Neural crest cell (in vitro differentiated cells): ENCODE measurements around the gene DLGAP4. TPM values are rescaled to one million over a fixed set of nuclear protein-coding genes. Genes with fewer than 3 reads are reported as not detected.

Source experiments
- DNase-seq: peaks from one replicate; pipeline ENCODE4 v3.0.0; 2021; ENCODE audit warnings: low read depth, mixed read lengths, low spot score
- H3K27ac Mint-ChIP-seq: one replicate; pipeline ENCODE4 v1.8.0; 2021; ENCODE audit warnings: mild to moderate bottlenecking, mixed read lengths; ENCODE audit not compliant: unreplicated experiment
- H3K27me3 Mint-ChIP-seq: 2 replicates; pipeline ENCODE4 v1.8.0; 2021; ENCODE audit warnings: low read depth, mild to moderate bottlenecking, mixed read lengths
- H3K36me3 Mint-ChIP-seq: 2 replicates; pipeline ENCODE4 v1.8.0; 2021; ENCODE audit warnings: low read depth, mild to moderate bottlenecking, mixed read lengths
- H3K4me1 Mint-ChIP-seq: 2 replicates; pipeline ENCODE4 v1.8.0; 2021; ENCODE audit warnings: mixed read lengths
- H3K4me3 Mint-ChIP-seq: one replicate; pipeline ENCODE4 v1.8.0; 2021; ENCODE audit warnings: mild to moderate bottlenecking, mixed read lengths
- H3K9me3 Mint-ChIP-seq: 2 replicates; pipeline ENCODE4 v1.8.0; 2021; ENCODE audit warnings: mixed read lengths
- CTCF ChIP-seq: fragments of 200-600 bp; sonication (generic); conservative IDR thresholded peaks from 2 replicates; pipeline ENCODE4 v1.5.0; 2021; ENCODE audit warnings: antibody characterized with exemption, mild to moderate bottlenecking
- total RNA-seq: library from RNA; stranded (reverse); gene quantifications from 2 replicates; pipeline ENCODE4 v1.2.1, GENCODE V29; 2021

DLGAP4 gene
- total RNA-seq, 1 donor from 2014 or later: 95.6 TPM

GRCh38 chr20:36404435-36404978 is 98.4 kb downstream of the DLGAP4 start:
- no peak for TF ChIP-seq CTCF
- no peaks in the 10 kb centered on the region for H3K9me3 Mint-ChIP-seq
- no peak for DNase-seq
- H3K4me3 Mint-ChIP-seq: no peak overlapping the region
- no peak overlapping the region for H3K27ac Mint-ChIP-seq
- peaks cover 22% of the 10 kb centered on the region for H3K27me3 Mint-ChIP-seq
- H3K4me1 Mint-ChIP-seq: peaks cover 7% of the 10 kb centered on the region
- H3K36me3 Mint-ChIP-seq: no peaks in the 10 kb centered on the region

DNA sequence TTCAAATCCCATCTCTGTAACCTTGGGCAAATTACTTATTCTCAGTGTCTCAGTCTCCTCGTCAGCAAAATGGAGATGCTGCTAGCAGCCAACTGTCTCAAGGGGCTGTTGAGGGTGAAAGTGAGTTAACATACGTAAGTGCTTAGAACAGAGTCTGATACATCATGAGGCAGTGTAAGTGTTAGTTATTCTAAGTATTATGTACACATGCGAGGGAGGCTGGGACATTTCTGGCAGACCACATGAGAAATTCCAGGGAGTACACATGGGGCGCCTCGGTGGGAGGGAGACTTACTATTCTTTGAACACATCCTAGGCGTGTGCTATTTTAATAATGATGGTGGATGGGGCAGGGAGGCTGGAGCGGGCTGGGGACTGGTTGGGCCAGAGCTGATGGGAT is 99.1 kb downstream of the DLGAP4 start:
- peaks cover 1% of the 10 kb centered on the region for H3K4me1 Mint-ChIP-seq
- H3K27me3 Mint-ChIP-seq: peaks cover 22% of the 10 kb centered on the region
- no peaks in the 10 kb centered on the region for H3K9me3 Mint-ChIP-seq
- no peak for TF ChIP-seq CTCF
- H3K4me3 Mint-ChIP-seq: no peak overlapping the region
- H3K27ac Mint-ChIP-seq: no peak overlapping the region
- no peaks in the 10 kb centered on the region for H3K36me3 Mint-ChIP-seq
- DNase-seq: no peak

- Mint-ChIP-seq H3K4me1 (no peaks in the 10 kb centered on the region), H3K4me3 (no peak overlapping the region), H3K27ac (no peak overlapping the region), H3K36me3 (no peaks in the 10 kb centered on the region), H3K9me3 (no peaks in the 10 kb centered on the region), H3K27me3 (peaks cover 13% of the 10 kb centered on the region)
- no peak for TF ChIP-seq CTCF
- DNase-seq: no peak
Observed at GRCh38 chr20:36407199-36407733, 101.1 kb downstream of the DLGAP4 start.

DNA sequence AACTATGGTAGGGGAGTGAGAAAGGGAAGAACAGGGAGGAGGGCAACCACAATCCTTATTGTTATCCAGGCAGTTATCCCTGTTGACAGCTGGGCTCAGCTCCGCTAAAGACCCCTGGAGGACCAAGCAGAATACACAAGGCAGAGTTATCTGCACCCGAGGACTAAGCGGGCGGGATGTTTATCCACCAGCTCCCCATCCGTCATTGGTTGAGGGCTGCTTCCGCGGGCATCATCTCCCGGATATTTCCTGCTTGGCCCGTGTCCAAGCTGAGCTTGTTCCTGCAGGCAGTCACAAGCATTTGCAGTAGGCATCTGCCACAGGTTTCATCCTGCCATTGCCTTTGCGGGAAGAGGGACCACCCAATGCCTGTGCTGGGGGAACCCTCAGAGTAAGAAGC is 102.1 kb downstream of the DLGAP4 start:
- Mint-ChIP-seq H3K4me1 (no peaks in the 10 kb centered on the region), H3K9me3 (no peaks in the 10 kb centered on the region), H3K27ac (no peak overlapping the region), H3K27me3 (peaks cover 9% of the 10 kb centered on the region), H3K36me3 (no peaks in the 10 kb centered on the region), H3K4me3 (no peak overlapping the region)
- no peak for DNase-seq
- TF ChIP-seq CTCF: no peak

DNA sequence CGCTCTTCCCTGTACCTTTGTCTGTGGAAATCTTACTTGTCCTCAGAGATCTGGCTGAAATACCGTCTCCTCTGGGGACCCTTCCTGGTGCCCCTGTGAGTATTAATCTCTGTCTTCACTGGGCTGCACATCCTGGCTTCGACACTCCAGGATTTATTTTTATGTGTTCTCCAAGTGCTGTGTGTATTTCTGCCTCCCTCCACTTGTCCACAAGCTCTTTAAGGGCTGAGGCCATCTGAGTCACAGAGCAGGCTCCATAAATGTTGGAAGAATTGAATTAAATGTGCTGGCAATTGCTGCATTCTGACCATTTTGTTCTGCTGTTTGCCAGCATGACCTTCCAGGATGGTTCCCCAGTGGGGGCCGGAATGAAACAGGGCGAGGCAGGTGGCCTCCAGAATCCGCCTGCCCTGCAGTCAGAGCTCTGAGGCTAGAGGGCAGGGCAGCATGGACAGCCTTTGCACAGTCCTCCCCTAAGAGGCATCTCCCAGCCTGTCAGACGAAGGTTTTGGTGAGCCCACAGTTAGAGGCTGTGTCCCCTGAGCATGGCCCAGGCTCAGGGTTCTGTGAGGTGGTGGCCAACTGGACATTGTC is 105.8 kb downstream of the DLGAP4 start:
- Mint-ChIP-seq H3K36me3 (no peaks in the 10 kb centered on the region), H3K9me3 (no peaks in the 10 kb centered on the region), H3K27me3 (no peaks in the 10 kb centered on the region)

More for the DNA sequence above, 105.8 kb downstream of the DLGAP4 start:
- TF ChIP-seq CTCF: no peak
- H3K4me3 Mint-ChIP-seq: no peak overlapping the region
- H3K4me1 Mint-ChIP-seq: no peaks in the 10 kb centered on the region
- DNase-seq: no peak
- peak overlapping the region; percentile 89 for H3K27ac Mint-ChIP-seq
